Prostate gland (tissue), 2 donors: ENCODE results near the gene GTPBP1.

ENCODE experiments used
- CTCF ChIP-seq, 4 experiments: fragments of 200-600 bp in 2 of 4; fragments of 450-650 bp in 2 of 4; sonication (generic) in 2 of 4; IDR thresholded peaks; 1 replicate in 3 of 4; 2 replicates in 1 of 4; pipeline ENCODE4 v1.5.1; 2016 to 2019; ENCODE audit warnings: antibody characterized with exemption in 4 of 4, mild to moderate bottlenecking in 2 of 4, moderate library complexity in 2 of 4
- POLR2A ChIP-seq: fragments of 450-650 bp; IDR thresholded peaks from one replicate; pipeline ENCODE4 v1.6.1; 2016; ENCODE audit warnings: antibody characterized with exemption, mild to moderate bottlenecking

- no peak for TF ChIP-seq CTCF (IDR thresholded peaks at IDR 0.05)
- no peak for TF ChIP-seq POLR2A
These were observed 557 bp downstream of the GTPBP1 start for GRCh38 chr22:38706101-38706900.
